DND-41 (cell line): ENCODE data around the gene IRF2BP1.

Experiments
- CTCF ChIP-seq: IDR thresholded peaks from 2 replicates; pipeline ENCODE4 v1.5.1; 2012; ENCODE audit warnings: borderline replicate concordance, low read length, moderate library complexity, mild to moderate bottlenecking; ENCODE audit not compliant: poor library complexity, severe bottlenecking; ENCODE audit errors: extremely low read depth
- EZH2 ChIP-seq: IDR thresholded peaks from 3 replicates; pipeline ENCODE4 v1.6.1; 2012; ENCODE audit warnings: borderline replicate concordance, low read depth, mild to moderate bottlenecking, moderate library complexity, low read length, inconsistent platforms; ENCODE audit not compliant: severe bottlenecking

GRCh38 chr19:45854167-45854778 lies 31.7 kb downstream of the IRF2BP1 start:
- TF ChIP-seq CTCF (no peak), EZH2 (no peak)
